DMS79 treated with DMSO at 0.1 percent for 48 hours (cell line): ENCODE data around the gene WNT9A.
"Not testable (repeated sequence)": the region's sequence is repeated elsewhere in the genome, so short reads cannot be mapped to it uniquely, and the experiment has no call there.

Experiments used
- DNase-seq: peaks from one replicate; lab custom pipeline; 2025; lab: John Stamatoyannopoulos, UW

WNT9A gene, protein sequence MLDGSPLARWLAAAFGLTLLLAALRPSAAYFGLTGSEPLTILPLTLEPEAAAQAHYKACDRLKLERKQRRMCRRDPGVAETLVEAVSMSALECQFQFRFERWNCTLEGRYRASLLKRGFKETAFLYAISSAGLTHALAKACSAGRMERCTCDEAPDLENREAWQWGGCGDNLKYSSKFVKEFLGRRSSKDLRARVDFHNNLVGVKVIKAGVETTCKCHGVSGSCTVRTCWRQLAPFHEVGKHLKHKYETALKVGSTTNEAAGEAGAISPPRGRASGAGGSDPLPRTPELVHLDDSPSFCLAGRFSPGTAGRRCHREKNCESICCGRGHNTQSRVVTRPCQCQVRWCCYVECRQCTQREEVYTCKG

DNA sequence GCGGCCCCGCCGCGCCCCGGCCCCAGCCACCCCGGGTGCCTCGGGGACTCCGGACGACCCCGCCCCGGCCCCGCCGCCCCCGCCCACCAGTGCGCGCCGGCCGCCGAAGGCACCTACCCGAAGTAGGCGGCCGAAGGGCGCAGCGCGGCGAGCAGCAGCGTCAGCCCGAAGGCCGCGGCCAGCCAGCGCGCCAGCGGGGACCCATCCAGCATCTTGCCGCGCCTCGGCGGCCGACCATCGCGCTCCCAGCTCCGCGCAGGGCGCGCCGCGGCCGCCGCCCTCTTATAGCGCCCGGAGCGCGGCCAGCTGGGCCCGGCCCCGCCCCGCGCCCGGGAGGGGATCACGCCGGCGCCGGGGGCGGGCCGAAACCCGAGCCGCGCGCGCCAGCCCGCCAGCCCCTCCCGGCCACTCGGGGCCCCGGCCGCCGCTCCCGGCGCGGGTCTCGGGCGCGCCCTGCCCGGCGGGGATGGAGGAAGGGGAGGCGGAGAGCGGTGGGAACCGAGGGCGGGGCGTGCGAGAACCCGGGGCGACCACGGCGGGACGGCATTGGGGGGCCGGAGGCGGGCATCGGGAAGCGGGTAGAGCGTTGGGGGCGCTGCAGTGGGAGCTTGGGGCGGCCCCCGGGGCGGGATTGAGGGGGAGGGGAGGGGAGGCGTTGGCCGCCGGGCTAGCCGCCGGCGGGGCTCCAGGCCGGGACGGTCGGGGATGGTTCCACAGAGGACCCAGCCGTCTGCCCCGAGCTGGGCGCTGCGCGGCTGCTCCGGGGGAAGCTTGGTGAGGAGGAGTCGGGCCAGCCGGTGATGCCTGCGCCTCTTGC is at the start of gene WNT9A:
WNT9A (minus strand) TSS at position 257 of the 817 bp plus-strand sequence; CDS start at position 212, 45 bp downstream.
- DNase-seq, result peak; percentile 52

DNA sequence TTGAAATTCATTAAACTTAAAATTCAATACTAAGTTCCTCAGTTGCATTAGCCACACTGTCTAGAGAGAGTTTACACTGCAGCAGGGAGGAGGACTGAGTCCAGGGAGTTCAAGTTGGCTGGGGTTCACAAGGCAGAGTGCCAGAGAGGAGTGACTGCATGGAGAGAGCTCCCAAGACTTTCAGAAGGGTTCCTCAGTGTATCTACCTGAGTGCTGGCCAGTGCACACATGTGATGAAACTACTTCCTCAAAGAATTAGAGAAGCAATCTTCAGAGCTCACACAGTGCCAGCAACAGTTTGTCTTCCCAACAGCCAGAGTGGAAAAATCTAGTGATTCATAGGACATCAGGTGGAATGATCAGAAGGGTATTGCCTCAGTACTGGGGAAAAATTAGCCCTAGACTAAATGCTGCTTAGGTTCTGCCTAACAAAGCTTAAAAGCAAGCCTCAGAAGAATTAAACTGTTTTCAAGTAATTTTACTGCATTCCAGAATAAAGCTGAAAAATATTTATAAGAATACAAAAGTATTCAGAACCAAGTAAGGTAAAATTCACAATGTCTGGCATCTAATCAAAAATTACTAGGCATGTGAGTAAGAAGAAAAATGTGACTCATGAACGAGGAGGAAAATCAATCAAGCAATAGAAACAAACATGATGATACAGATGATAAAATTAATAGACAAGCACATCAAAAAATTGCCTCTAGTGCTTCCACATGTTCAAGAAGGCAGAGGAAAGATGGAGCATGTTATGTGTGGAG is 48.6 kb upstream of the WNT9A start:
- no peak for DNase-seq

DNA sequence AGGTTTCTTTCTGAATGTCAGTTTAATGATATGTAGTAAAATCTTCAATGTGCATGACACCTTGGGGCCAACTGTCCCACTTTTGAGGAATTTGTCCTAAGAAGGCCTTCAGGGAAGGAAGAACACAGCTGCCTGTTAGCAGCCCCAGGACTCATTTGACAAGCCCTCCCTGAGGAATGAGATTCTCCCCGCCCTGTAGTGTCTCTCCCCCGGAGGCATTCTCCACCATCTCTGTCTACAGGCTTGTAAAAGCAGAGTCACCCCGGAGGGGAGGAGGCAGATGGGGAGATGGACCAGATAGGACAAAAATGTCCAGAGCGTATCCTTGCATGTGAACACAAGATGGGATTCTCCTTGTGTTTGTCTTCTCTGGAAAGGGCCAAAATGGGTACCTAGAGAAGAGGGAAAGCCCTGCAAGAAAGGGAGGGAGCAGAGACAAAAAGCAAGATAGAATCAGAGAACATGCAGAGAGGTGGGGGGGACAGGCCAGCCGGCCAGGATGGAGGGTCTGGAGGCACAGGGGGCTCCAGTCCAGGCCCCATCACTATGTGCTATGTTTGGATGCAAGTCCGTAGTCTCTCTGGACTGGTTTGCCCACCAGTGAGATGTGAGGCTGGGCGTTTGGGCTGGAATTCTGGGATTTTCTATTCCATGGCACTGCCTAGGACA is 47.0 kb upstream of the WNT9A start:
- DNase-seq, result no peak

DNA sequence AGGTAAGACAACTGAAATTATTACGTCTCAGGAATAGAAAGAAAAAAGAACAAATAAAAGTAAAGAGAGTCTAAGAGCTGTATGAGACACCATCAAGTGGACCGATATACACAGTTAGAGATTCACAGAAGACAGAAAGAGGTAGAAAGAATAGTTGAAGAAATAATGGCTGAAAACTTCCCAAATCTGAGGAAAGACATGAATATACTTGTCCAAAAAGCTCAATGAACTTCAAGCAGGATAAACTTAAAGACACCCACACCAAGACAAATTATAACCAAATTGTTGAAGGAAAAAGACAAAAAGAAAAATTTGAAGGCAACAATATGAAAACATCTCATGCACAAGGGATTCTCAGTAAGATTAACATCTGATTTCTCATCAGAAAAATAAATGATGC is 39.4 kb upstream of the WNT9A start:
- DNase-seq, result no peak

DNA sequence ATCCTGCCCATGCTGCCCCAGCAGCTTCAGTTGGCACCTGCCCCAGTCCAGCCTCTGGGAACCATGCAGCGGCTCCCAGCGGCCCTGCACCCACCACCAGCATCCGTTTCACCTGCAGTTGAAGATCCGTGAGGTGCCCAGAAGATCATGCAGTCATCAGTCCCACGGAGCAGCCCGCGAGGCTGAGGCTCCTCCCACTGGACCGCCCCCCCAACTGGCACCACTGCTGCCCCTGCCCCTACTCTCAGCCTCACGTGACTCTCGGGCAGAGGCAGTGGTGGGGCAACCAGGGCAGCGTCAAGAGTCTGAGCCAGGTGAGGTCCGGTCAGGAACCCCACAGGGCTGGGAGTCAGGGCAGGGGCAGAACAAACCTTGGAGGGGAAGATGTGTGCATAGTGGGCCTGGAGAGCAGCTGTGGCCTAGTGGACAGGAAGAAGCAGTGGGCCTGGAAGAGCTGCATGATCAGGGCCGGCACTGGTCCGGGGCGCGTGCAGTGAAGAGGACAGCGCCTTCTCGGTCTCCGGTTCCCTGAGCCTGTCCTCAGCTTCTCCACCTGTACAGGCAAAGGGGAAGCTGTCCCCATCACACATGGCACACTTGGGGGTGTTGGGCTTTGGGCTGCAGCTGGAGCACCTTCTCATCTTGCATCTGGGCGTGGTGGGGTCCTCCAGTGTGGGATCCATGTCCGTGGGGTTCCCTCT is 28.0 kb upstream of the WNT9A start:
- not testable (repeated sequence) for DNase-seq

DNA sequence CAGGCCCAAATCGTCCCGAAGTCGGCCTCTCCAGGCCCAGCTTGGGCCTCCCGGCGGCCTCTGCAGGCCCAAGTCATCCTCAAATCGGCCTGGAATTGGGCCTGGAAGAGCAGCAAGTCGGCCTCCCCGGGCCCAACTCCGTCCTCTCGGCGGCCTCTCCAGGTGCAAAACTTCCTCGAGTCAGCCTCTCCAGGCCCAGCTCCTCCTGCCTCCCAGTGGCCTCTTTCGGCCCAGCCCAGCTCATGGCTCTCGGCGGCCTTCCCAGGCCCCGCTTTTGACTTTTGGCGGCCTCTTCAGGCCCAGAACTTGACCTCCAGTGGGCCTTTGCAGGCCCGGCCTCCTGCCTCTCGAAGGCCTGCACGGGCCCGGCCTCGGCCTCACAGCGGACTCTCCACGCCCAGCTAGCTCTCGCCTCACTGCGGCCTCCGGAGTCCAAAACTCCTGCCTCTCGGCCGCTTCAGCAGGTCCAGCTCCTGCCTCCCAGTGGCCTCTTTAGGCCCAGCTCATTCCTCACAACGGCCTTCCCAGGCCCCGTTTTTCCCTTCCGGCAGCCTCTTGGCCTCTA is 26.1 kb upstream of the WNT9A start:
- DNase-seq, result not testable (repeated sequence)

DNA sequence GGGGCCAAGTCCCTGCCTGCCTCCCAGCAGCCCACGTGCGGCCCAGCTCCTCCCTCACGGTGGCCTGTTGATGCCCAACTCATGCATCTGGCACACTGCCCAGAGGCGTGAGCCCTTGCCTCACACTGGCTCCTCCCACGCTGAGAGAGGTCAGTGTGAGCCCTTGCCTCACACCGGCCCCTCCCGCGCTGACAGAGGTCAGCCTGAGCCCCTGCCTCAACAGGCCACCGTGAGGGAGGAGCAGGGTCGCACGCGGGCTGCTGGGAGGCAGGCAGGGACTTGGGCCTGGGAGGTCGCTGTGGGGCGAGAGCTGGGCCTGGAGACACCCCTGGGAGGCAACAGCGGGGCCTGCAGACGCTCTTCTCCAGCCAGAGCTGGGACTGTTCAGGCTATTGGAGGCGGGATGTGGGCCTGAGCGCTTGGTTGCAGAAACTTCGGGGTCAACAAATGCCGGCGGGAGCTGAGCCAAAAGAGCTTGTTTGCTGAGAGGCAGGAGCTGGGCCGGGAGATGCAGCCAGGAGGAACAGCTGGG is 25.2 kb upstream of the WNT9A start:
- not testable (repeated sequence) for DNase-seq

DNA sequence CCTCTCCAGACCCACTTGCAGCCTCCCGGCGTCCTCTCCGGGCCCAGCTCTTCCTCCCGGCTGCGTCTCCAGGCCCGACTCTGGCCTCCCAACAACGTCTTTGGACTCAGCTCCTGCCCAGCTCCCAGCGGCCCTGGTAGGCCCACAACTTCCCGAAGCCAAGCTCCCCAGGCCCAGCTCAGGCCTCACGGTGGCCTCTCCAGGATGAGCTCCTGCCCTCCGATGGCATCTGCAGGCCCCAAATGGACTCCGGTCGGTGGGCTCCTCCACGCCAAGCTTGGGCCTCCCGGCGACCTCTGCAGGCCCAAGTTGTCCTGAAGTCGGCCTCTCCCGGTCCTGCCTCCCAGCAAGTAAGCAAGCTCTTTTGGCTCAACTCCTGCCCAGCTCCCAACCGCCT is 24.5 kb upstream of the WNT9A start:
- DNase-seq, result not testable (repeated sequence)

DNA sequence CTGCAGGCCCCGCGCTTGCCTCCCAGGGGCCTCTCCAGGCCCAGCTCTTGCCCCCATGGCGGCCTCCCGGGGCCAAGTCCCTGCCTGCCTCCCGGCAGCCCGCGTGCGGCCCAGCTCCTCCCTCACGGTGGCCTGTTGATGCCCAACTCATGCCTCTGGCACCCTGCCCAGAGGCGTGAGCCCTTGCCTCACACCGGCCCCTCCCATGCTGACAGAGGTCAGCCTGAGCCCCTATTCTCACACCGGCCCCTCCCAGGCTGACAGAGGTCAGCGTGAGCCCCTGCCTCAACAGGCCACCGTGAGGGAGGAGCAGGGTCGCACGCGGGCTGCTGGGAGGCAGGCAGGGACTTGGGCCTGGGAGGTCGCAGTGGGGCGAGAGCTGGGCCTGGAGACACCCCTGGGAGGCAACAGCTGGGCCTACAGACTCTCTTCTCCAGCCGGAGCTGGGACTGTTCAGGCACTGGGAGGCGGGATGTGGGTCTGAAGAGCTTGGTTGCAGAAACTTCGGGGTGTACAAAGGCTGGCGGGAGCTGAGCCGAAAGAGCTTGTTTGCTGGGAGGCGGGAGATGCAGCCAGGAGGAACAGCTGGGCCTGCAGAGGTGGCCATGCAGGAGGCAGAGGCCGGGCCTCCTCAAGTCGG is 24.0 kb upstream of the WNT9A start:
- not testable (repeated sequence) for DNase-seq

DNA sequence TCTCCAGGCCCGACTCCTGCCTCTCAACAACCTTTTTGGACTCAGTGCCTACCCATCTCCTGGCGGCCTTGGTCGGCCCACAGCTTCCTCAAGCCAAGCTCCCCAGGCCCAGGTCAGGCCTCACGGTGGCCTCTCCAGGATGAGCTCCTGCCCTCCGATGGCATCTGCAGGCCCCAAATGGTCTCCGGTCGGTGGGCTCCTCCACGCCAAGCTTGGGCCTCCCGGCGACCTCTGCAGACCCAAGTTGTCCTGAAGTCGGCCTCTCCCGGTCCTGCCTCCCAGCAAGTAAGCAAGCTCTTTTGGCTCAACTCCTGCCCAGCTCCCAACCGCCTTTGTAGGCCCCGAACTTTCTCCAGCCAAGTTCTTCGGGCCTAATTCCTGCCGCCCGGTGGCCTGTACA is 23.5 kb upstream of the WNT9A start:
- not testable (repeated sequence) for DNase-seq

DNA sequence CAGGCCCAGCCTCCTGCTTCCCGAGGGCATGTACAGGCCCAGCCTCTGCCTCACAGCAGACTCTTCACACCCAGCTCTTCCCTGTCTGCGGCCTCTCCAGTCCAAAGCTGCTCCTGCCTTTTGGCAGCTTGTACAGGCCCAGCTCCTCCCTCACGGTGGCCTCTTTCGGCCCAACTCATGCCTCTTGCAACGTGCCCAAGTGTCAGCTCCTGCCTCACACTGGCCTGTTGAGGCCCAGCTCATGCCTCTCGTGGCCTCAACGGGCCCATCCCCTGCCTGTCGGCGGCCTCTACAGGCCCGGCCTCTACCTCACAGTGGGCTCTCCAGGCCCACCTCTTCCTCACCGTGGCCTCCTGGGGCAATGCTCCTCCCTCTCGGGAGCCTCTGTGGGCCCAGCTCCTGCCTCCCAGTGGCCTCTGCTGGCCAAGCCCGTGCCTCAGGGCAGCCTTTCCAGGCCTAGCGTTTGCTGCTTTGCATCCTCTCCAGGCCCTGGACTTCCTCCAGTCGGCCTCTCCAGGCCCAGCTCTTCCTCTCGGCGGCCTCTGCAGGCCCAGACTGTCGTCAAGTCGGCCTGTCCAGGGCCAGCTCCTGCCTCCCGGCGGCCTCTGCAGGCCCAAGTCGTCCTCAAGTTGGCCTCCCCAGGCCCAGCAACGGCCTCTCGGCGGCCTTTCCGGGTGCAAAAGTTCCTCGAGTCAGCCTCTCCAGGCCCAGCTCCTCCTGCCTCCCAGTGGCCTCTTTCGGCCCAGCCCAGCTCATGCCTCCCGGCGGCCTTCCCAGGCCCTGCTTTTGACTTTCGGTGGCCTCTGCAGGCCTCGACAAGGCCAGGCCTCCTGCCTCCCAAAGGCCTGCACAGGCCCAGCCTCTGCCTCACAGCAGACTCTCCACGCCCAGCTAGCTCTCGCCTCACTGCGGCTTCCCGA is 22.6 kb upstream of the WNT9A start:
- not testable (repeated sequence) for DNase-seq

DNA sequence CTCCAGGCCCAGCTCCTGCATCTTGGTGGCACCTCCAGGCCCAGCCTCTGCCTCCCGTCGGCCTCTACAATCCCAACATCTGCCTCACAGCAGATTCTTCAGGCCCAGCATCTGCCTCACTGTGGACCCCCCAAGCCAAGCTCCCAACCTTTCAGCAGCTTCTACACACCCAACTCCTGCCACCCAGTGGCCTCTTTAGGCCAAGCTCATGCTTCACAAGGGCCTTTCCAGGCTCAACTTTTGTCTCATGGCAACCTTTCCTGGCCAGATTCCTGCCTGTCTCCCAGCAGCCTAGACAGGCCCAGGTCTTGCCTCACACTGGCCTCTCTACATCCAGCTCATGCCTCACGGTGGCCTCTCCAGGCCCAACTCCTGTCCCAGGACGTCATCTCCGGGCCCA is 20.1 kb upstream of the WNT9A start:
- DNase-seq, result not testable (repeated sequence)

DNA sequence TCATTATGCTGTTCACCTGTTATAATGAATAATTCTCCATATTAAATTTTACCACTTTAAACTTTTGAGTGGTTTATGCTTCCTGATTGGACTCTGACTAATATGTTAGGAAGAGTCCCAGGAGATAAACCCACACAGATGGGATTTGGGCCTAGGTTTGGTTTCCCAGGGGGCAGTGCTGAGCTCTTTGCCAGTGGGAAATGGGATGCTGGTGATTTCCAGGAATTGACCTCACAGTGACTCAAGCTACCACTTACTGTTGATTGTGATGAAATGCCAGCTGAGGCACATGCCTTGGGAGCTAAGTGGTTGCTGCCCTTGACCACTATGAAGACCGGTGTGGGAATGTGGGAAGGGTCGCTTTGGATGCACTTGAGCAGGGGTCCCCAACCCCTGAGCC is 19.0 kb upstream of the WNT9A start:
- DNase-seq, result not testable (repeated sequence)

DNA sequence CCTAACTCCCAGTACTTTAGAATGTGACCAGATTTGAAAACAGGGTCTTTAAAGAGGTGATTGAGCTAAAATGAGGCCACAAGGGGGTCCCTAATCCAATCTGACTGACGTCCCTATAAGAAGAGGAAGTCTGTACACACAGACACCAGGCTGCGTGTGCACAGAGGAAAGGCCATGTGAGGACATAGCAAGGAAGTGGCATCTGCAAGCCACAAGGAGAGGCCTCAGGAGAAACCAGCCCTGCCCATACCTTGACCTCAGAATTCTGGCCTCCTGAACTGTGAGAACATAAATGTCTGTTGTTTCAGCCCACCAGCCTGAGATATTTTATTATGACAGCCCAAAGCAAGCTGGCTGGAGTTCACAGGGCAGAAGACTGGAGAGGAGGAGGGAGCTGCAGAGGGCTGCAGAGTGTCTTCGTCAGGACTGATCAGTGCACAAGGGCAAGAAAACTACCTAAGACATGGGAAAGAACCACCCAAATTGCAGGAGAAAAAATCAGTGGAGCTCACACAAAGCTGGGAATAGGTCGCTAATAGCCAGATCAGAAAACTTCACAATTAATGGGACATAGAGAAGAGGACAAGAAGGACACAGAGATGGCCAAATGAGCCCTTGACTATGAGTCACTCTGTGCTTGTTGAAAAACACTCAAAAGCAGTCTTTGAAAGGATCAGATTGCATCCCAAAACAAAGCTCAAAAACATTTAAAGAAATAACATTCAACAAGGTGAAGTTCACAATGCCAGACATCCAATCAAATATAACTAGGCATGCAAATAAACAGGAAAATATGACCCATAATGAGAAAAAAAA is 14.1 kb upstream of the WNT9A start:
- peak; percentile 63 for DNase-seq

DNA sequence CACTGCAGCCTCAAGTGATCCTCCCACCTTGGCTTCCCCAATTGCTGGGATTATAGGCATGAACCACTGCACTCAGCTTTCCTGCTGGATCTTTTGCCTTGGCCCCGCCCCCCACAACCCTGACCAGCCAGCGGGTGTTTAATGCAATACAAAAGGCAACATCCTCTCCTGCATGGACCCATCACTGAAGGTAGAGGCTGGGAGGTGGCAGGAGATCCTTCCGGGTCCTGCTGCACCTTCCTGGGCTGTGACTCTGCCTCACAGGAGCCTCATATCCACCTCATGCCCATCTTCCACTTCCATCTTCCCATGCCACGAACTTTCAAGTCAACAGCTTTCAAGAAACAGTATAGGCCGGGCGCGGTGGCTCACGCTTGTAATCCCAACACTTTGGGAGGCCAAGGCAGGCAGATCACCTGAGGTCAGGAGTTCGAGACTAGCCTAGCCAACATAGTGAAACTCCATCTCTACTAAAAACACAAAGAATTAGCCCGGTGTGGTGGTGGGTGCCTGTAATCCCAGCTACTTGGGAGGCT is 11.7 kb upstream of the WNT9A start:
- no peak for DNase-seq

DNA sequence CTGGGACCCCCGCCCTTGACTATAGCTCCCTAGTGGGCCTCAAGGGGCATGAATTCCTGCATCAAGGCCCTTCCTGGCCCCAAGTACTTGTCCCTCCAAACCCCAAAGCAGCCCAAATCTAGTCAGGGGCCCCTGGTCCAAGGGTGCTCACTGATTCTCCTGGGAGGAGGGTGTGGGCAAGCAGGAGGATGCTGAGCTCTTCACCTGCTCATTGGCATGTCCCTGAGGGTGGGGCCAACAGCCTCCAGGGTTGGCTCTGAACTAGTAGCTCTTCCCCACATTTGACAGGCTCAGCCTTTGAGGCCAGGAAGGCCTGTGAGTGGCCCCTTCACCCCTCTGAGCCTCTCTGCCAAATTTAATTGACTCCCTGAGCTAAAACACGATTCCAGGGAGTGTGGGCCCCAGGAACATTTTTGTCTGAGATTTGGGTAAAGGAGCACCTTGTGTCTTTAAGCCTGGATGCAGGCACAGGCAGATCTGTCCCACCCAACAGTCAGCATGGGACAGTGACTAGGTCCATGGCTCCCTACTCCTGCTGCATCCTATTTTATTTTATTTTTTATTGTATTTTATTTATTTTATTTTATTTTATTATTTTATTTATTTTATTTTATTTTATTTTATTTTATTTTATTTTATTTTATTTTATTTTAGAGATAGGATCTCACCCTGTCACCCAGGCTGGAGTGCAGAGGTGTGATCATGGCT is 11.0 kb upstream of the WNT9A start:
- DNase-seq, result no peak

DNA sequence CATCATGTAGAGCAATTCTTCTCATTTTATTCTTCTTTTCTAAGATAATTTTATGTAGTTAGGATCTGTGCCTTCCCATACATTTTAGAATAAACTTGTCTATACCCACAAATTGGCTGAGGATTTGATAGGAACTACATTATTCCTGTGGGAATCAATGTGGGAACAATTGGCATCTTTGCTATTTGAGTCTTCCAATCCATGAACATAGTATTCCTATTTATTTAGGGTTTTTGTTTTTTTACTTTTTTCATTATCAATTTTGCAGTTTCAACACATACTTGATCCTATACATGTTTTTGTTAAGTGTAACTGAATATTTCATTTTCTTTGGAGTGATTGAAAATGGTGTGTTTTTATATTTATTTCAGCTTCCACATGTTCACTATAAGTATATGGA is 8.1 kb upstream of the WNT9A start:
- DNase-seq, result no peak
